CD1c-positive myeloid dendritic cell (primary cell): ENCODE data around the gene PRH2.

ENCODE experiments used
- DNase-seq: peaks from one replicate; pipeline ENCODE4 v3.0.0-alpha.2; 2016; ENCODE audit errors: extremely low spot score

Gene PRH2

DNA sequence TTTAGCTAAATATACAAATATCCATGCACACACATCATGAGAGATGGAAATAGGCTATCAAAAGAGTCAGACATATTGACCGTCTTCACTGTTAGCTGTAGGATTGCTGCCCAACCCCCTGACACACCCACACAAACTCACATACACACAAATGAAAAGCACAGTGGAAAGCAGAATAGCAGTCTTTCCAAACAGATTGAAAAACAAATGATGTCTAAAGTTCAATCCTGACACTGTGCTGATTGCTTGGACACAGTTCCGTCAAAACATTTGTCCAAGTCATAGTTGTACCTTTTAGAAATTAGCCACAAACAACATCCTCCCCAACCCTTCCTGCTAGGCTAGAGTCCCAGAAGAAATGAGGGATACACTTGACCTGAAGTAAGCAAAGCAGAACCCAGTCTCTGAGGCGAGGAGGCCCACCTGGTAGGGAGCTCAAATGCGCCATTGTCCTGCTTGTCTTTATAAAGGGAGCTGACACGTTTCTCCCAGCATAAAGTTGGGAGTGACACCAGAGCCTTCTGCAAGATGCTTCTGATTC, at the start of gene PRH2:
TSS of gene PRH2 (plus strand) at position 491 of the 541 bp plus-strand sequence. CDS start at position 529, 38 bp downstream.
- no peak for DNase-seq

DNA sequence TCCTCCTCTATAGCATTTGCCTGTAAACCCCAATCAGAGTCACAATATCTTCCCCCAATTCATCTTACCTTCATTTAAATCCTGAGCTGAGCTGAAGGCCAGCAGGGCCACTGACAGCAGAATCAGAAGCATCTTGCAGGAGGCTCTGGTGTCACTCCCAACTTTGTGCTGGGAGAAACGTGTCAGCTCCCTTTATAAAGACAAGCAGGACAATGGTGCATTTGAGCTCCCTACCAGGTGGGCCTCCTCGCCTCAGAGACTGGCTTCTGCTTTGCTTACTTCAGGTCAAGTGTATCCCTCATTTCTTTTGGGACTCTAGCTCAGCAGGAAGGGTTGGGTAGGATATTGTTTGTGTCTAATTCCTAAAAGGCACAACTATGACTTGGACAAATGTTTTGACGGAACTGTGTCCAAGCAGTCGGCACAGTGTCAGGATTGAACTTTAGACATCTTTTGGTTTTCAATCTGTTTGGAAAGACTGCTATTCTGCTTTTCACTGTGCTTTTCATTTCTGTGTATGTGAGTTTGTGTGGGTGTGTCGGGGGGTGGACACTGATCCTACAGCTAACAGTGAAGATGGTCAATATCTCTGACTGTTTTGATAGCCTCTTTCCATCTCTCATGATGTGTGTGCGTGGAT, 44.8 kb upstream of the PRH2 start, which contains the start of gene PRH1:
TSS of gene PRH1 (minus strand) at position 170 of the 640 bp plus-strand sequence. CDS start at position 132, 38 bp downstream.
- no peak for DNase-seq

DNA sequence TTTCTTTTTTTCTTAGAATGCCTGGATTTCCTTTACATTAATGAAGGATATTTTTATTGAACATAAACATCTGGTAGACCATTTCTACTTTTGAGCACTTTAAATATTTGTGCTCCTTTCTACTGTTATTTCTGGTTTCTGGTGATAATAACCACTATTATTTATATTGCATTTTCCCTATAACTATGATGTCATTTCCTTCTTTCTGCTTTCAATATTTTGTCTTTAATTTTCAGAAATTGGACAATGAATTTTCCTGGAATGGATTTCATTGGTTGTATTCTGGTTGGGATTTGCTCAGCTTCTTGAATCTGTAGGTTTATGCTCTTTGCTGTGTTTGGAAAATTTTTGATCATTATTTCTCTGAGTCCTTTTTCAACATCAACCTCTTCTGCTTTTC, 39.8 kb upstream of the PRH2 start:
- no peak for DNase-seq

DNA sequence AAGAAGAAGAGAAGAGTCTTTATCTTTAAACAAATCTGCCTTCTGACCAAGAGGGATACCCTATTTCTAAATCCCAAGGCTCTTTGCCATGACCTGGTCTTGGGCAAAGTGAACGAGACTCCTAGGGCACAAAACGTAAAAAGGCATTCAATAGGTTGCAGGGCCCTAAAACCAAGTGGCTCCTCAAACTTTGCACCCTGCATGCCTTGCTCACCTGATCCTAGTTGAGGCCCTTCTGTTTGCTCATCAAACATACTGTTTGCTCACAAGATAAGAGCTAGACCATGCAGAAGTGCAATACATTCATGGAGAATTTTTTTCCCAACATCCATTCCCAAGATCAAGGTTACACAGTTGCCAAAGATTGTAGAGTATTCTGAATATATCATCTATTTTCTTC, 37.1 kb upstream of the PRH2 start:
- DNase-seq: no peak

DNA sequence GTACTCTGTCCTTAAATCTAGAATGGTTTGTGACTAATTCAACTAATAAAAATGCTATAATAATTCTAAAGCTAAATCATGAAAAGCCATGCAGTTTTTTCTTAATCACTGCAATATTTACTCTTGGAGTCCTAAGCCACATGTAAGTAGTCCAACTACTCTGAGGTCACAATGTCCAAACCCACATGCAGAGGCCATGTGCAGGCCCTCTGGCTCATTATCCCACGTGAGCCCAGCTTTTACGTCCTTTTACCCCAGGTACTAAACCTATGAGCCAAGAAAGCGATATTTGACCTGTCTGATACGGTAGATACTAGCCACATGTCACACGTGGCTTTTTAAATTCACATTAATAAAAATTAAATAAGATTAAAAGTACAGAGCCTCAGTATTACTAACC, 32.2 kb upstream of the PRH2 start:
- no peak for DNase-seq

DNA sequence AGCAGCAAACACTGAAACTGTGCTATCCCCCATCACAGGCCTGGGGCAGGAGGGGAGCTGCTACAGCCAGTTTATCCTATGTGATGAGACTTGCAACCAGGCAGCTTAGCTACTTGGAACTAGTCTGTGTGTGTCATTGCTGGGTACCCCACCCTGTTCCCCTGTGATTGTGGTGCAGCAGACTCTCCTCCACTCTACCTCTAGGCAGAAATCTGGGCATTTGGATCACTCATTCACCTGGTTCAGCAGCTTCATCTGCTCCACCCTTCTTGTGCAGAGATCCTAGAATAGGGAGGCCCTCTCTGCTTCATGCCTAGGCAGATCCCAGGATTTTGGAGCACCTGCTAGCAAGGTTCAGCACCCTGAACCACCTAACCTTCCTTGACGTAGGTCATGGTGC, 28.5 kb upstream of the PRH2 start:
- no peak for DNase-seq

DNA sequence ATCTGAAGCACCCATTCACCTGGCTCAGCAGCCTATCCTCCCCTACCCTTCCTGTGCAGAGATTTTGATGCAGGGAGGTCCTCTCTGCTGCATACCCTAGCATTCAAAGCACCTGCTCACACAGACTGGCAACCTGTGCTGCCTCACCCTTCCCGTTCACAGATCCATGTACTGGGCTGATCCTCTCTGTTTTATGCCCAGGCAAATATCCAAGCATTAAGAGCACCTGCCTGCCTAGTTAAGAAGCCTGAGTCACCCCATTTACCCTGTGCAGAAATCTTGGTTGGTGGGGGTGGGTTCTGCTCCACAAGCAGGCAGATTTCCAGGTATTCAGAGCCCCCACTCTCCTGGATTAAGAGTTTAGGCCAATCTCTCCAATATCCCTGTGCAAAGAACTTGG, 28.1 kb upstream of the PRH2 start:
- DNase-seq: no peak

DNA sequence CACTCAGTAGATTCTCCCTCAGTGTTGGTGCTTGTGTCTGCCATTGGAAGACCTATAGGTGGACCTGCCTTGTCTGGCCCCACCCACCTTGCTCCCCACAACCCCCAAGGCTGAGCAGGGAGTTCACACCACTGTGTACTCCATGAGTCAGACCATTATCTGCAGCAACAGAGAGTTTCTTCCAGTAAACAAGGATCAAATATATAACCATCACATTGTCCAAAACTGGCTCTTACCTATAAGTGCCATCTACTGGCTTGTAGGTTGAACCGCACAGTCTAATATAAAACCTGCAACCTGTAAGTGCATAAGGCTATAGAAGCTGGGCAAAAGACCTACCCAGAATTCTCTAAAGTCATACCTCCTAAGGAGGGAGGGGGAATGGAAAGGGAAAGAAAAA, 27.6 kb upstream of the PRH2 start:
- no peak for DNase-seq

DNA sequence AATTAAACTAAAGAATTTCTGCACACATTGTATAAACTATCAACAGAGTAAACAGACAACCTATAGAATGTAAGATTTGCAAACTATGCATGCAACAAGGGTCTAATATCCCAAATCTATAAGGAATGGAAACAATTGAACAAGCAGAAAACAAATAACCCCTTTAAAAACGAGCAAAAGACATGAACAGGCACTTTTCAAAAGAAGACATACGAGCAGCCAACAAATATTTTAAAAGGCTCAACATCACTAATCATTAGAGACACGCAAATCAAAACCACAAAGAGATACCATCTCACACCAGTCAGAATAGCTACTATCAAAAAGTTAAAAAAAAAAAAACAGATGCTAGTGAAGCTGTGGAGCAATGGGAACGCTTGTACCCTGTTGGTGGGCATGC, 24.4 kb upstream of the PRH2 start:
- DNase-seq: no peak

DNA sequence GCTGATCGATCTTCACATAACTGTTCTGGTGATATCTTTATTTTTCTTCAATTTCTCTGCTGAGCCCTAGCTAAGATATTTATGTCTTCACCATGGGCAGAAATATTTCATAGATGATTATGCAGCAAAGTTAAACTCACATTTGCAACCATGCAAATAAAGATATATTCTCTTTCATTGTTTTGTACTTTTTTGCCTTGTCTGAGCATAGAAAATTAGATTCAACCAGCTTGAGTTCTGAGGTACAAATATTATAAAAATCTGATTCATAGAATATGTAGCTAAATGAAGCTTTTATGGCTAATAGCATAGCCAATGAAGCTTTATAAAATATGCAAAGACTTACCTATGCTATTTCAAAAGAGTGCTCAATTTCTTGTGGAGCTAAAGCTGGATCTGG, 19.6 kb upstream of the PRH2 start, which contains the start of gene TAS2R13:
TSS of gene TAS2R13 (minus strand) at position 101 of the 400 bp plus-strand sequence. CDS start 264 bp downstream, outside the sequence.
- no peak for DNase-seq

DNA sequence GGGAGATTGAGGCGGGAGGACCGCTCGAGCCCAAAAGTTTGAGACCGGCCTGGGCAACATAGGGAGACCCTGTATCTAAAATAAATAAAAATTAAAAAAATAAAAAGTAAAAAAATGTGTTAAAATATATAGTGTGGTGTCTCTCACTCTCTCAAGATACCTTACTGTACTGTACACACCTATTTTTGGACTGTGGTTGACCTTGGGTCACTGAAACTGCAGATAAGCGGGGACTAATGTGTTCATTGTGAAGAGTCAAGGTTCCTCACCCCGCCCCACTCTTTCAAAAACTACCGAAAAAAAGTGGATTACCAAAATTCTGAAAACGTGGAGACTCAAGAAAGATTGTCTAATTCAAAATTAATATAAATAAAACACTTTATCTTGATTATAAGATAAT, 18.7 kb upstream of the PRH2 start:
- no peak for DNase-seq

DNA sequence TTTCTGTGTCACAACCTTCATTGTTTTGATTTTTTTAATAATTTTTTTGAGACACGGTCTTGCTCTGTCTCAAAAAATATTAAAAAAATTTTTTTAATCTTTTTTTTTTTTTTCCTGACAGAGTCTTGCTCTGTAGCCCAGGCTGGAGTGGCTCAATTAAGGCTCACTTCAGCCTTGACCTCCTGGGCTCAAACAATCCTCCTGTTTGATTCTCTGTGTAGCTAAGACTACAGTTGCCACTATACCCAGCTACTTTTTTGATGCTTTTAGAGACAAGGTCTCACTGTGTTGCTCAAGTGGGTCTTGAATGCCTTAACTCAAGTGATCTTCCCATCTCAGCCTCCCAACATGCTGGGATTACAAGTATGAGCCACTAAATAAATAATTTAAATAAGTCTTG, 9.2 kb upstream of the PRH2 start:
- no peak for DNase-seq

DNA sequence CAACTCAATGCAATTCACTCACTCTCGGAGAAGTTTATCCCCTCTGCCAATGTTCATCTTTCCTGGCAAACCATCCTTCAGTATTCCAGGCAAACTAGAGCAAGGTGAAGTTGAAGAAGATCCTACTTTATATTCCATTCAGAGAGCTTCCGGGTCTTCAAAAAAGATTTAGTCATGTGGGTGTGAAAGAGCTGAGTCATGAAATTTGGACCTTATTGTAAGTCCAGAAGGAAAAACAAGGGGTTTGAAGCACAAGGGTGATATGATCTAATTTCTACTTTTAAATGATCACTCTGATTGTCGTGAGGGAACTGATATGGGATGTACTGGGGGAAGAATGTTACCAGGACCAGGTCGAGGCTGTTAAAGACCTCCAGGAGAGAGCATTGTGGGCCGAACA, 2.8 kb upstream of the PRH2 start:
- DNase-seq: no peak

DNA sequence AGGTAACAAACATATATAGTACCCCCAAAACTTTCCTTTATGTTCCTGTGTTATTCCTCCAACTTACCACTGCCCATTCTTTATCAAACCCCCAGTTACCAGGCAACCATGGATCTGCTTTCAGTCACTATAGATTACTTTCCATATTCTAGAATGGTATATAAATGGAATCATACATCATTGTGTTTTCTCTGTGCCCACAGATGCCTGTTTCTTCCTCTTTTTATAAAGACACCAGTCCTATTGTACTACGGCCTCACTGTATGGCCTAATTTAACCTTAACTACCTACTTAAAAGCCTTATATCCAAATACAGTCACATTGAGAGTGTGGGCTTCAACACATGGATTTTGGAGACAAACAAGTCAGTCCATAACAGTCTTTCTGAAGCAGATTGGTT, 7.5 kb downstream of the PRH2 start:
- DNase-seq: no peak

DNA sequence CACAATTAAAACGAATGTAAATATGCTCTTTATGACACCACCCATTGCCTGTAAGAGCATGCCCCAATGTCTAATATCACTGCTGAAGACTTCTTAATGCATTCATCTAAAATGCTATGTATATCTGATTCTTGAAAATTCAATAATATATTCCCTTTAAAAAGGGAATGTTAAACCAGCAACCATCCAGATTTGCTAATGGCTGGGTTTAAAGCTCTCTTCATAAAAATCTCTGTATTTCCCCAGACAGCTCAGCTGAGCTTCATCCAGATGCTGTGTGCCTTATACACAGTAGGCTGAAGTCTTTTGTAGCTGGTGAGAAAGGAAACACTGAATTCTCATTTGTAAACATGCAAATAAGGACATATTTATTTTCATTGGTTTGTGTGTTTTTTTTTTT, 10.1 kb downstream of the PRH2 start, which contains the start of gene TAS2R14:
TSS of gene TAS2R14 (minus strand) at position 101 of the 400 bp plus-strand sequence. CDS start at position 45, 56 bp downstream.
- no peak for DNase-seq

DNA sequence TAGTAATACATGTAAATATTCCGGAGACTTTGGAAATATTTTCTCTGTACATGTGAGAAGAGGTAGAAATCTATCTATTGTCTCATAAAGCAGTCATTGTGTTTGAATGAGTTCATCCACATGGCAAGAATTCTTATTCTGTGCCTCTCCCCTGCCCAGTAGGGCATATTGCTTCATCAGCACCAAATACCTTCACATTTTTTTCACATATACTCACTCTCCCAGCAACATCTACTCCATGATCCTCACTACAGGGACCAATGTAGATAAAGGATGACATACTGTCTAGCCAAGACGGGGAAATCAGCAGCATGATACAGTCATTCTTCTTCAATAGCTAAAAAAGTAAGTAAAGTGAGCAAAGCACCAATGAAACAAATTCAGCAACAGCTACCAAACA, 11.4 kb downstream of the PRH2 start:
- no peak for DNase-seq

DNA sequence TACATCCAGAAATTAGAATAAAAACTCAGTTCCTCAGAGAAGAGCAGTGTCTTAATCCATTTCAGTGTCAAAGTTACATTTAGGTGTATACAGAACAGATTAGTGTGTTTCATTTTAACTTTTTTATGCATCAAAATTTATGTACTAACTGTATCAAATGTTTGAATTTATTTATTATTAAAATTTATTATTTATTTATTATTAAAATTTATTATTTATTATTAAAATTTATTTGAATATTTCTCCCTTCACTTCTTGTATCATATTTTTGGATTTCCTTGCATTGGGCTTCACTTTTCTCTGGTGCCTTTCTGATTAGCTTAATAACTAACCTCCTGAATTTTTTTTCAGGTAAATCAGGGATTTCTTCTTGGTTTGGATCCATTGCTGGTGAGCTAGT, 12.3 kb downstream of the PRH2 start:
- no peak for DNase-seq

DNA sequence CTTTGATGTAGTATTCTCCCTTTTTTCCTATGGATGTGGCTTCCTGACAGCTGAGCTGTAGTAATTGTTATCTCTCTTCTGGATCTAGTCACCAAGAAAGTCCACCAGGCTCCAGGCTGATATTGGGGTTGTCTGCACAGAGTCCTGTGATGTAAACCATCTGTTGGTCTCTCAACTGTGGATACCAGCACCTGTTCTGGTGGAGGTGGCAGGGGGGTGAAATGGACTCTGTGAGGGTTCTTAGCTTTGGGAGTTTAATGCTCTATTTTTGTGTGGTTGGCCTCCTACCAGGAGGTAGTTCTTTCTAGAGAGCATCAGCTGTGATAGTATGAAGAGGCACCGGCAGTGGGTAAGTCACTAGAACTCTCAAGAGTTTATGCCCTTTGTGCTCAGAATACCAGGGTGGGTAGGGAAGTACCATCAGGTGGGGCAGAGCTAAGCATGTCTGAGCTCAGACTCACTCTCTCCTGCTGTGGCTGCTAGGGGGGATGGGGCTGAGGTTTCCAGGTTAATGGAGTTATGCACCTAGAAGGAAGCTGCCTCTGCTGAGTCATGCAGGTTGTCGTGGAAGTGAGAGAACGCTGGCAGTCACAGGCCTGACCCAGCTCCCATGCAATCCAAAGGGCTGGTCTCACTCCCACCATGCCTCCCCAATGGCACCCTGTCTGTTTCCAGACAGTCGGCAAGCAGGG, 13.0 kb downstream of the PRH2 start:
- no peak for DNase-seq

DNA sequence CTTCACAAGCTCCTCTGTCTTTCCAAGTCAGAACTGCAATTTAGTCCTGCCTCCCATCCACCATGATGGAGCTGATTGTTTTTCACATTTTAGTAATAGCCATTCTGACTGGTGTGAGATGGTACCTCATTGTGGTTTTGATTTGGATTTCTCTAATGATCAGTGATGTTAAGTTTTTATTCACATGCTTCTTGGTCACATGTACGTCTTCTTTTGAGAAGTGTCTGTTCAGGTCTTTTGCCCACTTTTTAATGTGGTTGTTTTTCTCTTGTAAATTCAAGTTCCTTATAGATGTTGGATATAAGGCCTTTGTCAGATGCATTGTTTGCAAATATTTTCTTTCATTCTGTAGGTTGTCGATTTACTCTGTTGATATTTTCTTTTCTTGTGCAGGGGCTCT, 14.1 kb downstream of the PRH2 start:
- no peak for DNase-seq

DNA sequence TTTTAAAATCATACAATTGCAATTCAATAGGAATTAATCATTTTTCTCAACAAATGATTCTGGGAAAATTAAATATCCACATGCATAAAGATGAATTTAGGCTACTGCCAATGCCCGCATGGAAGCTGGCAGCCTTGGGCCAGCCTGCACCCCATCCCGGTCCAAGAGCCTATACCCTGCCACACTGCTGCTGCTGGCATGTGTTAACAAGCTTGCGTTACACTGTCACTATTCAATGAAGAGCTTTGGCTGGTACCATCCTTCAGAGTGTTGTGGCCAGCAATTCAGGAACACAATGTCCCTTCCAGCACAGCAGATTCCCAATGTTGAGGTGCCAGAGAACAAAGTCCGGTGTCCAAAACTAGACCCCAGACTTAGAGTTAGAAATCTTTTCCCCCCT, 23.6 kb downstream of the PRH2 start:
- DNase-seq: no peak

DNA sequence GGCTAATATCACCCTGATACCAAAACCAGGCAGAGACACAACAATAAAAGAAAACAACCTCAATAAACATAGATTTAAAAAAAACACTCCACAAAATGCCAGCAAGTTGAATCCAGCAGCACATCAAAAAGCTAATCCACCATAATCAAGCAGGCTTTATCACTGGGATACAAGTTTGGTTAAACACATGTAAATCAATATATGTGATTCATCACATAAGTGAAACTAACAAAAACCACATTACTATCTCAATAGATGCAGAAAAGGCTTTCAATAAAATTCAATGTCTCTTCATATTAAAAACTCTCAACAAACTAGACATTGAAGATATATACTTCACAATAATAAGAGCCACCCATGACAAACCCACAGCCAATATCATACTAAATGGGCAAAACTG, 27.0 kb downstream of the PRH2 start:
- no peak for DNase-seq

DNA sequence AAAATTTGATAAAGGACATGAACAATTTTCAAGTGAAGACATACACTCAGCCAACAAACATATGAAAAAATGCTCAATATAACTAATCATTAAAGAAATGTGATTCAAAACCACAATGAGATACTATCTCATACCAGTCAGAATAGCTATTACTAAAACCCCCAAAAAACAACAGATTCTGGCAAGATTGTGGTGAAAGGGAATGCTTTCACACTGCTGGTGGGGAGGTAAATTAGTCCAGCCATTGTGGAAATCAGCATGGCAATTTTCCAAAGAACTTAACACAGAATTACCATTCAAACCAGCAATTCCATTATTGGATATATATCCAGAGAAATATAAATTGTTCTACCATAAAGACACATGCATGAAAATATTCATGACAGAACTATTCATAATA, 28.7 kb downstream of the PRH2 start:
- no peak for DNase-seq

DNA sequence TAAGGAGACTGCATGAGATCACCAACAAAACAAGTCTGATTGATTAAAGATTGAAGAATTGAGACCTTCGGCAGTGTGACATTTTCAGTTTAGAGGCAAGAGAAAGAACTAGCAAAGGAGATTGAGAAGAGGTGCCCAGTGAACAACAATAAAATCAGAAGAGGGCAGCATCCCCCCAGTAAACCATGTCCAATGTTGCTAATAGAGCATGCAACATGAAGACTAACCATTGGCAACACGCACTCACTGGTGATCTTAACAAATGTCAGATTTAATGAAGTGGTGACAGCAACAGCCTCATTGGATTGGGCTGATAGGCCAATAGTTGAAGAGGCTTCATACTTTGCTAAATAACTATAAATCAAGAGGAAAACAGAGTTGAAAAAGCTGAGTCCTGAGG, 30.8 kb downstream of the PRH2 start:
- no peak for DNase-seq
